ENCODE results near the gene MZT2A.
"Not testable (repeated sequence)": the region's sequence is repeated elsewhere in the genome, so short reads cannot be mapped to it uniquely, and the experiment has no call there.

Gene MZT2A

DNA sequence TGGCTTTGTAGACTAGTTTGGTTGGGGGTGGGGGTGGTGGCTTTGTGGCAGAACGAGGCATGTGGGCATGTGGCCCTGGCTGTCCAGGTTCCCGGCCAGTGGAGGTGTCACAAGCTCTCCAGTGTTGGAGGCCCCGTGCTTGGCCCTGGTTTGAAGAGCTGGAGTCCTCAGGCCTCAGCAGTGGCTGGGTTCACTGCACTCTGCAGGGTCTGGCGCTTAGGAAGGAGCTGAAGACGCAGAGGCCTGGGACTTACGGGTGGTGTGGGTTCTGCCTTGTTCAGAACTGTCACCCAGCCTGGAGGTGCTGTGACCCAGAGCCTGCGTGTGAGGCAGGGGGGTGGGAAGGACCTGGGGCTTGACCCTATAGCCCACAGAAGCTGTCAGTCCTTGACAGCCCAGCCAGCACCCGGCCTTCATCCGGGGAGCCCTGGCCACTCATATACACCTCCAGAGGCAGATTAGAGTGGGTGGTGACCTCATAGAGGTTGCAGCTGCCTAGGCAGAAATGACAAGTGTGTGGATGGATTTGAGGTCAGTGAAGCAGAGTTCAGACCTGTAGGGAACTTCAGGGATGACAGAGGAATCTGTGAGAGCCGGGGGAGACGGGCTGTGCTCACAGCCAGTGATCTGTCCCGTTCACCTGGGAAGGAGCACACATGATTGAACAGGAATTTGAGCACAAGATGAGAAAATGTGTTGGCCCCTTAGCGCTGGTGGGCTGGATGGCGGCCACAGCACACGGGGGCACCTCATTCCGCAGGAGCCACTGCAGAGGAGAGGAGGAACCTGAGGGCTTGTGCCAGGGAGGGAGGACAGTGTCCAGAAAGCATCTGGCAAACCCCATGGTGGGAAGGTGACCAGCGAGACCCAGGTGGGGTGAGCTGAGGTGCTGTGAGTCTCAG is 20.0 kb upstream of the MZT2A start:
- peaks cover 13% of the 10 kb centered on the region for H3K4me1 Mint-ChIP-seq (ENCODE audit: low read depth)
- not testable (repeated sequence) for H3K4me3 Mint-ChIP-seq; H3K9me3 Mint-ChIP-seq; H3K27me3 Mint-ChIP-seq (ENCODE audit: low read depth)
- H3K36me3 Mint-ChIP-seq (ENCODE audit: low read depth) = peaks cover 15% of the 10 kb centered on the region
- peak overlapping the region; percentile 63 for H3K27ac Mint-ChIP-seq

DNA sequence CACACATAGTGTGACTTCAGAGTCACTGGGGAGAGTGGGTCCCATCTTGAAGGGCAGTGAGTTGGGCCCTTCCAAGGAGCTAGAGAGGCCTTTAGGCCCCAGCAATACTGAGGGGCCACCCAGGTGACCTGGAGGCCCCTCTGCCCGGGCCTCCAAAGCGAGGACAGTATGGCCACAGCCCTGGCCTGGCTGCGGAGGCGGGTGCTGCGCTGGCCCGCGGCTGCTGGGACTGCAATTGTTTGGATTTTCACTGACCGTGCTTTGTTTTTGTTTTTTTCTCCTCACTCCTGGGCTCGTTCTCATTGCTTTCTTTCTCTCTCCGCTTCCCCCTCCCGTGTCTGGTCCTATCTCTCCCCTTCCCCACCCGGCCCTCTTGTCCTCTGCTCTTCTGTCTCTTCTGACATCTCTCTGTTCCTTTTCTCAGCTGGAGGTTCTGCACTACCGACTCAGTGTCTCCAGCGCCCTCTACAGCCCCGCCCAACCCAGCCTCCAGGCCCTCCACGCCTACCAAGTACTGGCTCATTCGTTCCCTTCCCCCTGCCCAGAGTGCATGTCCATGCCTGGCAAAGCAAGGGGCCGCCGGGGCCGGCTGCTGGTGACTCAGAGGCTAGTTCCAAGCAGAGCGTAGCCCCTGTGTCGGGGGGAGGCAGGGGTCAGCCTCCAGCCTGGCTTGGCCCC is 19.2 kb upstream of the MZT2A start:
- peaks cover 16% of the 10 kb centered on the region for H3K36me3 Mint-ChIP-seq (ENCODE audit: low read depth)
- H3K9me3 Mint-ChIP-seq; H3K27me3 Mint-ChIP-seq (ENCODE audit: low read depth); H3K4me3 Mint-ChIP-seq: not testable (repeated sequence)
- peaks cover 13% of the 10 kb centered on the region for H3K4me1 Mint-ChIP-seq (ENCODE audit: low read depth)
- peak overlapping the region; percentile 59 for H3K27ac Mint-ChIP-seq

DNA sequence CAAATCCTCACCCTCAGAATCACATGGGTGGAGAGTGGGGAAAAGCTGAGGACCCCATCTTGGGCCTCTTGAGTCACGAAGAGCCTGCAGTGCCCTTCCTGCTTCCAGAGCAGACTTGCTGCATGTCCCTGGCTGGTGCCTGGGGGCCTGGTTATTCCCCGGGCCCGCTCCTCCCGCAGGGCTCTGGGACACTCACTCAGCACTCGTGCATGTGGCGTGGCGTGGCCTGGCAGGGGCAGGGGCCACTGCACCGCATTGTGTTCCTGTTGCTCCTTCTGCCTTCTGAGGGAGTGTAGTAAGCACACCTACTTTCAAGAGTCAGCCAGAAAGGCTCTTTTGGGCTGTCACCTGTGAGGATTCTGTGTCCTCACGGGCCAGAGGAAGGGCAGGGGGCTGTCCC is 17.4 kb upstream of the MZT2A start:
- H3K36me3 Mint-ChIP-seq (ENCODE audit: low read depth) = peaks cover 24% of the 10 kb centered on the region
- H3K4me1 Mint-ChIP-seq (ENCODE audit: low read depth) = peaks cover 17% of the 10 kb centered on the region
- H3K4me3 Mint-ChIP-seq = no peak overlapping the region
- no peaks in the 10 kb centered on the region for H3K9me3 Mint-ChIP-seq
- no peaks in the 10 kb centered on the region for H3K27me3 Mint-ChIP-seq (ENCODE audit: low read depth)
- no peak overlapping the region for H3K27ac Mint-ChIP-seq

DNA sequence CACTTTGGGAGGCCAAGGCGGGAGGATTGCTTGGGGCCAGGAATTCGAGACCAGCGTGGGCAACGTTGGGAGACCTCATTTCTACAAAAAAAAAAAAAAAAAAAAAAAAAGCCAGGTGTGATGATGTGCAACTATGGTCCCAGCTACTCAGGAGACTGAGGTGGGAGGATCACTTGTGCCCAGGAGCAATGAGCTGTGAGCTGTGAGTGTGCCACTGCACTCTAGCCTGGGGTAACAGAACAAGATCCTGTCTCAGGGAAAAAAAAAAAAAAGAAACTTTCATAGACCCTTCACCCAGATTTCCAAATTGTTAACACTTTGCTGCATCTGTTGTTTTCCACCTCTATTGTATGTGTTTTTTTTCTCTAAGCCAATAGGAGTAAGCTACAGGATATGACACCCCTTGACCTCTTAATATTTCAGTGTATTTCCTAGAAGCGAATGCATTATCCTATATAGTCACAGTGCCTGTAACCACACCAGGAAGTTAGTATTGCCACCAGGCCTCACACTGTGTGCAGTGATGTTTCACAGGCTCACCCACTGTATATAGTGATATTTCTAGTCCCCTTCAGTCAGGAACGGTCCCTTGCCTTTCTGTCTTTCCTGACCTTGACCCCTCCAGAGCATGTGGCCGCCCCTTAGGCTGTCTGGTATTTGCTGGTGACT is 12.0 kb upstream of the MZT2A start:
- H3K27me3 Mint-ChIP-seq (ENCODE audit: low read depth); H3K9me3 Mint-ChIP-seq: not testable (repeated sequence)
- peaks cover 16% of the 10 kb centered on the region for H3K4me1 Mint-ChIP-seq (ENCODE audit: low read depth)
- H3K4me3 Mint-ChIP-seq = peak overlapping the region; percentile 39
- peaks cover 33% of the 10 kb centered on the region for H3K36me3 Mint-ChIP-seq (ENCODE audit: low read depth)
- H3K27ac Mint-ChIP-seq = peak overlapping the region; percentile 85

DNA sequence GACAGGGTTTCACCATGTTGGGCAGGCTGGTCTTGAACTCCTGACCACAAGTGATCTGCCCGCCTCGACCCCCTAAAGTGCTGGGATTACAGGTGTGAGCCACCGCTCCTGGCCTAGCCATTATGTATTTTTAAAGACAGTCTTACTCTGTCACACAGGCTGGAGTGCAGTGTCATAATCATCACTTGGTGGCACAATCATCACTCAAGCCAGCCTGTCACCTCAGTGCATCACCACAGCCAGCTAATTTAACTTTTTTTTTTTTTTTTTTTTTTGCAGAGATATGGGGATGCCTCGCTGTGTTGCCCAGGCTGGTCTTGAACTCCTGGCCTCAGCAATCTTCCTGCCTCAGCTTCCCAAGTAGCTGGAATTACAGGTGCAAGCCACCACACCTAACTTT is 11.4 kb upstream of the MZT2A start:
- H3K9me3 Mint-ChIP-seq; H3K4me3 Mint-ChIP-seq; H3K27me3 Mint-ChIP-seq (ENCODE audit: low read depth): not testable (repeated sequence)
- Mint-ChIP-seq H3K4me1 (ENCODE audit: low read depth) (peaks cover 20% of the 10 kb centered on the region), H3K36me3 (ENCODE audit: low read depth) (peaks cover 37% of the 10 kb centered on the region), H3K27ac (peak overlapping the region; percentile 85)

DNA sequence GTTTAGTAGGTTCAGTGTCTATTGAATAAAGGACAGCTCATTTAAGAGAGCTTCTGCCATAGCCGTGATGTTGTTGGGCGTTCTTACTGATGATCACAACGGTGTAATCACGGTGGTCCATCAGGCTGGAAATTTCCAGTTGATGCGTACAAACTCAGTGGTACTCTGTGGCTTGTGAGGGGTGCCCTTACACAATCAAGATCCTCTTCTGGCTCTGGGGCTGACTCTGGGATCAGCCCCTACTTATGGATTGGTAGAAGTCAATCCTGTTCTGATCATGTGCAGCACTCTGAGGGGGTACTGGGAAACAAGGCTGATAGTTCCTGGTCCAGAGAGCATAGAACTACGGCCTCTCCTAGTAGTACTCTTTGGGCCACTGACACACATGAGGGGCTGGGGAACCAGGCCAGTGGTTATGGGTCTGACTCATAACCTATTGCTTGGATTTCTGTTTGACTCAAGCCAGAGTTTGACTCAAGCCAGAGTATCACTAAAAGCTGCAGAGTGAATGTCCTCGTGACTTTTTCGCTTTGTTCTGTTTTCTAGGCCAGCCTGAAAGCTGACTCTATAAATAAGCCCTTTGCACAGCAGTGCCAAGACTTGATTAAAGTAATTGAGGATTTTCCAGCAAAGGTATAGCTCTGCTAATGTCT is 6.2 kb upstream of the MZT2A start:
- Mint-ChIP-seq H3K36me3 (ENCODE audit: low read depth) (peaks cover 25% of the 10 kb centered on the region), H3K4me1 (ENCODE audit: low read depth) (peaks cover 30% of the 10 kb centered on the region), H3K27ac (peak overlapping the region; percentile 69)
- not testable (repeated sequence) for H3K9me3 Mint-ChIP-seq; H3K27me3 Mint-ChIP-seq (ENCODE audit: low read depth); H3K4me3 Mint-ChIP-seq

DNA sequence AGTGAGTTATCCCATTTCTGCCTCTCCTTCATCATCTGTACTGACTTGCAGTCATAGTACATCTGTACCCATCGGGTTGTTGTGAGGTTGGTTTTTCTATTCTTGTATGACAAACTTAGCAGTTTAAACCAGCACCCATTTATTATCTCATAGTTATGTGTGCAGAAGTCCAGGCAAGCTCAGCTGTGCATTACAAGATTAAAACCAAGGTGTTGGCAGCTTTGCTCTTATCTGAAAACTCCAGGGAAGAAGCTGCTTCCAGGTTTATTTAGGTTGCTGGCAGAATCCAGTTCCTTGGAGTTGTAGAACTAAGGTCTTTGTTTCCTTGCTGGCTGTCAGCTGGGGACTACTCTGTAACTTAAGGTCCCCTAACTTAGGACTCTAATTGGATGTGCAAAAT is 3.3 kb upstream of the MZT2A start:
- peaks cover 31% of the 10 kb centered on the region for H3K4me1 Mint-ChIP-seq (ENCODE audit: low read depth)
- H3K27ac Mint-ChIP-seq = peak overlapping the region; percentile 14
- not testable (repeated sequence) for H3K27me3 Mint-ChIP-seq (ENCODE audit: low read depth); H3K9me3 Mint-ChIP-seq
- peak overlapping the region; percentile 23 for H3K4me3 Mint-ChIP-seq
- H3K36me3 Mint-ChIP-seq (ENCODE audit: low read depth) = peaks cover 21% of the 10 kb centered on the region

DNA sequence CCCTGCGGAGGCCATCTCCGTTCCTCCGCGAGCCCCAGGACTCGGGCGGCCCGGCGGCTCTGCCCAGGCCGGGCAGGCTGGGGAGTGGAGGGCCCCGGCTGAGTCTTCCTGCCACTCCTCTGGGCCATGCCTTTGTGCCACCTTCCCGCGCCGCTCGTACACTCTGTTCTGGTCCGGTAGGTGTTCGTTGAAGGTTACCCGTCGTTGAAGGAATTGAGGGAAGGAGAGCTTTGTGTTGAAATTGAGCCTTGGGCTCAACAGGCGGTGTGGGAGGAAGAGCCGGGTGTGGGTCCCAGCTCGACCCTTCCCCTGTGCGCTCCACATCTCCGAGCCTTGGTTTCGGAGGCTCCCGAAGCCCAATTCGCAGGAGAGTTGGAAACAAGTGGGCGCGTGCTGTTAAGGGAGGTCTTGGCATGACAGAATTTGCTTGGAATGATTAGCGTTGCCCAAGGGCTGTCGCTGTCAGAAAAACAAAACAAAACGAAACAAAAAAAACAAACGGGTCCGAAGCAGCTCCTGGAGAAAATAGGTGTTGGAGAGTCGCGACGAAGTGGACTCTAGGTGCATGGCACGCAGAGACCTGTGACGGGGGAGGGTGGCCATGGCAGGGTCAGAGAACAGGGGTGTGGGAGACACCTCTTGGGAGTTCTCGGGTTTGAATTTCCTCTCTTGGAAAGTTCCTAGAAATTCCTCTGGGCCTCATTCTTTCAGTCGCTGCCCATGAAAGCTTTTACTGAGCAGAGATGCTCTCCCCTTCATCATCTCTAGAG is 1.2 kb upstream of the MZT2A start:
- Mint-ChIP-seq H3K9me3 (no peaks in the 10 kb centered on the region), H3K36me3 (ENCODE audit: low read depth) (peaks cover 17% of the 10 kb centered on the region), H3K4me3 (peak overlapping the region; percentile 99), H3K4me1 (ENCODE audit: low read depth) (peaks cover 24% of the 10 kb centered on the region), H3K27ac (peak overlapping the region; percentile 99), H3K27me3 (ENCODE audit: low read depth) (no peaks in the 10 kb centered on the region)

DNA sequence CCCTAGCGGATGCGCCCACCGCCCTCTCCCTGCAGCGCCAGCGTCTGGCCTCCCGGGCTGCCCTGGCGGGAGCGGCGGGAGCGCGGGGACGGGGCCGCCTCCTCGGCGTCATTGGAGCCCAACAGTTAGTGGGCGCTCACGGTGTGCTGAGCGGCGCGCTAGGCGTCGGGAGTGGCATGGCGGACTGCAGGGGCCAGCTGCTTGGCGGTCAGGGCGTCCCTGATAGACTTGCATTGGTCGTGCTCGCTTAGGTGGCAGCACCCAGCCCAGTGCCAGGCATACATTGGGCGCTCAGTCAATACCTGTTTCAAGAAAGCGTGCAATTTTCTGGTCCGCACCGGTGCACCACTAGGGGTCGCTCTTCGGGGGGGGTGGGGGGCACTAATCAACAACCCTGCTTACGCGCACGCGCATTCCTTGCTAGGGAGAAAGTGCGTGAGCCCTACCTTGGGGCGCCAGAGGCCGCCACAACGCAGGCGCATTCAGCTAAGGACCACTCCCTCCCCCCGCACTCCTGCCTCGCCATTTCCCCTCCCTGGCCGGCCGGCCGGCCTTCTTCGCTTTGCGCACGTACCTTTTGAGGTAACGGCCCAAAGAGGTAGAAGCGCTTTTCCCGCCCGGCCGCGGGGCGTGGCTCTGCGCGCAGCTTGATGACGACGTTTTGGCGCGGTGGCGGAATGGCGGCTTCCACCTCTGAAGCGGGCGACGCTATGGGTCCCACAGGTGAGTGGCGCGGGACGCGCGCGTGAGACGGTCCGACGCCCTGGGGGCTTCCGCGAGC is 411 bp upstream of the MZT2A start:
- no peaks in the 10 kb centered on the region for H3K27me3 Mint-ChIP-seq (ENCODE audit: low read depth)
- peaks cover 18% of the 10 kb centered on the region for H3K4me1 Mint-ChIP-seq (ENCODE audit: low read depth)

DNA sequence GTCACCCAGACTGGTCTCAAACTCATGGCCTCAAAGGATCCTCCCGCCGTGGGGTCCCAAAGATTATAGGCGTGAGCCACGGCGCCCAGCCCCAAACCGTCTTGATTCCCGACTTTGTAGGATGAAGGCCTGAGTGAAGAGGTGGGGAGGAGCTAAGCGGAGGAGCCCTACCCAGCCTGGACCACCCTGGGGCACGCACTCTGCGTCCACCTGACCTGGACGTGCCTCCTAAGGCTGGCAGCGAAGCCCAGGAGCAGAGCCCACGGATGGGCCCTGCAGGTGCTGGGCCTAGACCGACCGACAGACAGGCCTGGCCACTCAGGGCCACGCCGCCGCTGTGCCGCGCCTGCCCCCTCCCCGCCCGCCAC is 744 bp downstream of the MZT2A start:
- Mint-ChIP-seq H3K27ac (peak overlapping the region; percentile 88), H3K4me1 (ENCODE audit: low read depth) (peaks cover 14% of the 10 kb centered on the region), H3K4me3 (peak overlapping the region; percentile 88), H3K36me3 (ENCODE audit: low read depth) (peaks cover 17% of the 10 kb centered on the region)
- not testable (repeated sequence) for H3K9me3 Mint-ChIP-seq; H3K27me3 Mint-ChIP-seq (ENCODE audit: low read depth)

More for the DNA sequence above, 411 bp upstream of the MZT2A start:
- Mint-ChIP-seq H3K9me3 (no peaks in the 10 kb centered on the region), H3K36me3 (ENCODE audit: low read depth) (peaks cover 17% of the 10 kb centered on the region), H3K4me3 (peak overlapping the region; percentile 99), H3K27ac (peak overlapping the region; percentile 99)

DNA sequence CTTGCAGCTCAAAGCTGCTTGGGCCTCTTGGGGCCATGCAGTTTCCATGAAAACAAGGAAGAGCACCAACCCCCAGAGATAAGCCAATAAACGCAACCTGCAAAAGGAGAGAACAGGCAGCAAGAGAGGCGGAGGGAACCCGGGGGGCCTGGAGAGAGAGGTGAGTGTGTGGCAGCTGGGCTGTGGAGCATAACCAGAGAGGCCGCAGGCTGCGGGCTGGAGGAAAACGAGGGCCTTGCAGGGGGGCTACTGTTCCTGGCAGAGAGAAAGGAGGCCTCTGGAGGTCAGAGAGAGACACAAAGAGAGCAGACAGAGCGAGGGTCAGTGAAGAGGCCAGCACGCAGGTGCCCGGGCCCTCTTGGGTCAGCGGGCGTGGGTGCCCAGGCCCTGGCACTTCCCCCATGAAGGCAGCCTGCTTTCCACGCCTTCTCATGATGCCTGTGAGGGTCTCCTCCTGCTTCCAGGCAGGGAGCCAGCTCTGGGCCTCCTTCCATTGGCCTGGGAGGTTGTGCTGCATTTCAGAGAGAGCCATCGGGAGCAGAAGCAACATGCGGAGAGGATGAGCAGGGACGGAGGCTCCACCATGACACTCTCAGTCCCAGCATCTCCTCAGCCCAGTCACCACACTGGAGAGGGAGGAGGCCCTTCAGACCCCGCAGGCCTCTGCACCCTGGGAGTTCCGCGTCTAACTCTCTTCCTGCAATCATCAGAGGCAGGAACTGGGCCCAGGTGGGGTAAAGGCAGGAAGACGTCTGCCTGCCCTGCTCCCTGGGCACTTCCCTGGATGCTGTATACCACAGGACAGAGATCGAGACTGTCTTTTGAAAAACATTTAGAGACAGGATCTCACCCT is 1.4 kb downstream of the MZT2A start:
- Mint-ChIP-seq H3K4me3 (peak overlapping the region; percentile 88), H3K36me3 (ENCODE audit: low read depth) (peaks cover 17% of the 10 kb centered on the region), H3K27ac (peak overlapping the region; percentile 88), H3K4me1 (ENCODE audit: low read depth) (peaks cover 13% of the 10 kb centered on the region)
- H3K9me3 Mint-ChIP-seq; H3K27me3 Mint-ChIP-seq (ENCODE audit: low read depth): not testable (repeated sequence)

DNA sequence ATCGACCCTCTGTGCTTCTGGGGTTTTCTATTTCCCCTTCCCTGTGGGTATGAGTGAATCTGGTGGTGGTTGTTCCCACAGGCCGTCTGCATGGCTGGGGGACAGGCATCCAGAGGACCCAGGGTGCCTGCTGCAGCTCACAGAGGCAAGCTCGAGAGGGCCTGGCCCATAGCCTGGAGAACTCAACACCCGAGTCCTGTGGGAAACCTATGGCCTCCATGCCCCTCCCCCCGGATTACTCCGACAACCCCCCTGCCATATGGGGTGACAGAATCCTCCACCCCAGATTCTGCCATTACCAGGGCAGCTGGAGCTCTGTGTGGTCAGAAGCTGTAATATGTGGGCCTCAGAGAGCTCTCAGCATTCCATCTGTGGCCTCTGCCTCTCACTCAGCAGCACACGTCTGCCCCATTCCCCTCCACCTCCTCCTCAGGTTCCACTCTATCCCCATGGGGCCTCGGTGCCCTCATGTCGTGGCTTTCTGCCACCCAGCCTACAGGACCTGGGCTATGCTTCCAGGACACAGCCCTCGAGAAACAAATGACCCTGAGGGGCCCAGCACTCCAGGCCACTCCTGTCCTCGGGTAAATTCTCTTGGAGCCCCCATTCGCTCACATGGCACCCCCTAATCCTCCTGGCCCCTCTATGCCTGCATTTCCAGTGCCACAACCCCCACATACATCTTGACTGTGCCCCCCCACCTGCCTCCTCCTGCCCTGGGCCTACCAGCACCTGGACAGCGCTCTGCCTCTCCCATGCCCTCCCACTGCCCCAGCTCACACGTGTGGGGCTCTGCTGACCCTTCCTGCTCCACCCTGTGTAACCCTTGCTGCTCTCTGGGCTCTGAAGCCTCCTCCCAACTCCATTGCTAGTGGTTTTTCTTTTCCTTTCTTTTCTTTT is 3.6 kb downstream of the MZT2A start:
- no peak overlapping the region for H3K27ac Mint-ChIP-seq
- H3K36me3 Mint-ChIP-seq (ENCODE audit: low read depth) = peaks cover 17% of the 10 kb centered on the region
- H3K4me3 Mint-ChIP-seq = no peak overlapping the region

More for the DNA sequence above, 3.6 kb downstream of the MZT2A start:
- Mint-ChIP-seq H3K27me3 (ENCODE audit: low read depth) (no peaks in the 10 kb centered on the region), H3K9me3 (no peaks in the 10 kb centered on the region), H3K4me1 (ENCODE audit: low read depth) (peaks cover 4% of the 10 kb centered on the region)
